A673 (cell line): Measurements from ENCODE around the gene ATP8B4. TPM values are rescaled to one million over a fixed set of nuclear protein-coding genes. Genes with fewer than 3 reads are reported as not detected.

ENCODE experiments used
- BruUV-seq: library from RNA; stranded (reverse); fragments of 400-500 nt; replicated peaks from 2 replicates; lab custom pipeline; 2021; lab: Mats Ljungman, UMichigan
- CTCF ChIA-PET: fragments of 300-600 bp; sonication (Branson Sonifier 250); formaldehyde crosslinking; loops from one replicate; lab custom pipeline; 2022; ENCODE audit warnings: antibody characterized with exemption; lab: Charles Lee
- POLR2A ChIA-PET: fragments of 300-600 bp; sonication (Branson Sonifier 250); formaldehyde crosslinking; loops from one replicate; lab custom pipeline; 2022; ENCODE audit warnings: antibody characterized with exemption; ENCODE audit not compliant: low non-redundant PET; lab: Charles Lee
- DNase-seq: peaks from one replicate; pipeline ENCODE4 v3.0.0-alpha.2; 2015; ENCODE audit warnings: low spot score
- H3K27ac ChIP-seq: fragments of 200-600 bp; sonication (generic); 2 replicates; pipeline ENCODE4 v1.5.1; 2016; ENCODE audit warnings: mixed run types, low read depth, mild to moderate bottlenecking, mixed read lengths, antibody characterized with exemption, low read length; ENCODE audit not compliant: poor library complexity, severe bottlenecking
- H3K27me3 ChIP-seq: fragments of 200-600 bp; sonication (generic); replicated peaks from 2 replicates; pipeline ENCODE4 v1.6.1; 2017; ENCODE audit warnings: mixed run types, low read depth, mild to moderate bottlenecking, mixed read lengths, antibody characterized with exemption, low read length; ENCODE audit not compliant: insufficient read depth, poor library complexity
- H3K36me3 ChIP-seq: fragments of 200-600 bp; sonication (generic); 2 replicates; pipeline ENCODE4 v1.6.1; 2016; ENCODE audit warnings: mixed run types, mild to moderate bottlenecking, mixed read lengths, antibody characterized with exemption, low read length; ENCODE audit not compliant: insufficient read depth, poor library complexity, severe bottlenecking
- H3K4me1 ChIP-seq: fragments of 200-600 bp; sonication (generic); 2 replicates; pipeline ENCODE4 v1.6.1; 2017; ENCODE audit warnings: mixed run types, mild to moderate bottlenecking, mixed read lengths, antibody characterized with exemption, low read length; ENCODE audit not compliant: insufficient read depth, poor library complexity, severe bottlenecking
- H3K4me3 ChIP-seq: fragments of 200-600 bp; sonication (generic); 2 replicates; pipeline ENCODE4 v1.5.1; 2016; ENCODE audit warnings: low read depth, mixed run types, mild to moderate bottlenecking, mixed read lengths, low read length; ENCODE audit not compliant: poor library complexity, severe bottlenecking
- H3K9me3 ChIP-seq: fragments of 200-600 bp; sonication (generic); 2 replicates; pipeline ENCODE4 v1.6.1; 2016; ENCODE audit warnings: mixed run types, low read depth, mild to moderate bottlenecking, mixed read lengths, antibody characterized with exemption, low read length; ENCODE audit not compliant: poor library complexity, severe bottlenecking
- EZH2 ChIP-seq: fragments of 200-600 bp; sonication (generic); IDR thresholded peaks from 2 replicates; pipeline ENCODE4 v1.6.1; 2017; ENCODE audit warnings: borderline replicate concordance, low read depth, mild to moderate bottlenecking, mixed read lengths, antibody characterized with exemption, low read length; ENCODE audit not compliant: poor library complexity, severe bottlenecking
- intact Hi-C: fragments of 100-400 bp; cut with micrococcal nuclease; formaldehyde crosslinking; loops from one replicate; pipeline ENCODE4 v1.10.0; 2022; ENCODE audit not compliant: unreplicated experiment
- total RNA-seq: library from RNA; stranded (reverse); gene quantifications from 2 replicates; pipeline ENCODE4 v1.2.3, GENCODE V29; 2021
- TF ChIP-seq, protein P1 (sequence below): fragments of 300-800, 200-600 bp; sonication (generic); conservative IDR thresholded peaks from 2 replicates; pipeline ENCODE4 v1.5.1; 2017; ENCODE audit warnings: low read depth, mild to moderate bottlenecking, antibody characterized with exemption, low read length, moderate library complexity, mixed read lengths

The ATP8B4 gene
- total RNA-seq, 1 experiment from 2014 or later, result 0.30 TPM

DNA sequence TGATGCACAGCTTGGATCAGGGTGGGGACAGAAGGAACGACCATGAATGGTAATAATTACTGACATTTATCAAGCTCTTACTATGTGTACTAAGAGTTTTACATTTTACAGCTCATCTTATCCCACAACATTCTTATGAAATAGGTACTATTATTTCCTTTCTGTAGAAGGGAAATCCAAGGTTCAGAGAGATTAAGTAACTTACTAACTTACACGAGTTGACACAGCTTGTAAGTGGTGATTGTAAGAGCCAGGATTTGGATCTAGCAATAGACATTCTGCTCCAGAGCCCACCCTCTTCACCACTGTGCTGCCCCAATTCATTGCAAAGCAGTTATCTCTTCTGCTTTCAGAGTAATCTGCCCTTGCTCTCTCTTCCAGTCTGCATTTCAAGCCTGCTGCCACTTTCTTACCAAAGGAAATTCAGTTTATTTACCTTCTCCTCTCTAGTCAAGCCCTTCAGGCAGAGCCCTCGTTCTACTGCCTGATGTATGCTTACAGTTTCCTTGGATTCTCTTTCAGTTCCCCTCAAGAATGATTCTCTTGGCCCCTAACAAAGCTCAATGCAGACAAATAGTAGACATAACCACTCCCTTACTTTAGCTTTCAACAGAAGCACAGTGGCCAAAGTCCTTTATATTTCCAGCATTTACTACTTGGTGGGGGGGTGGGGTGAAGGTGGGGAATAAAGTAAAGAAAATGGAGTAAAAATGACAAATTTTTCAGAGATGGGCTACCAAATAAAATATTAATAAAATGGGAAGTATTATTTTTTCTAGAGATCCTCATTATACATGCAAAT, 65.8 kb downstream of the ATP8B4 start:
- intact Hi-C loops, result loop anchor here (5.0 kb wide), 2 partner anchors 816 to 1191 kb away; no protein-coding TSS in a partner anchor
- CTCF ChIA-PET, result no interaction called here
- TF ChIP-seq, protein P1, sequence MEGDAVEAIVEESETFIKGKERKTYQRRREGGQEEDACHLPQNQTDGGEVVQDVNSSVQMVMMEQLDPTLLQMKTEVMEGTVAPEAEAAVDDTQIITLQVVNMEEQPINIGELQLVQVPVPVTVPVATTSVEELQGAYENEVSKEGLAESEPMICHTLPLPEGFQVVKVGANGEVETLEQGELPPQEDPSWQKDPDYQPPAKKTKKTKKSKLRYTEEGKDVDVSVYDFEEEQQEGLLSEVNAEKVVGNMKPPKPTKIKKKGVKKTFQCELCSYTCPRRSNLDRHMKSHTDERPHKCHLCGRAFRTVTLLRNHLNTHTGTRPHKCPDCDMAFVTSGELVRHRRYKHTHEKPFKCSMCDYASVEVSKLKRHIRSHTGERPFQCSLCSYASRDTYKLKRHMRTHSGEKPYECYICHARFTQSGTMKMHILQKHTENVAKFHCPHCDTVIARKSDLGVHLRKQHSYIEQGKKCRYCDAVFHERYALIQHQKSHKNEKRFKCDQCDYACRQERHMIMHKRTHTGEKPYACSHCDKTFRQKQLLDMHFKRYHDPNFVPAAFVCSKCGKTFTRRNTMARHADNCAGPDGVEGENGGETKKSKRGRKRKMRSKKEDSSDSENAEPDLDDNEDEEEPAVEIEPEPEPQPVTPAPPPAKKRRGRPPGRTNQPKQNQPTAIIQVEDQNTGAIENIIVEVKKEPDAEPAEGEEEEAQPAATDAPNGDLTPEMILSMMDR, result no peak
- no peak for TF ChIP-seq EZH2
- Histone ChIP-seq H3K27ac (no peak overlapping the region), H3K4me3 (no peak overlapping the region), H3K9me3 (no peaks in the 10 kb centered on the region), H3K36me3 (no peaks in the 10 kb centered on the region), H3K27me3 (no peaks in the 10 kb centered on the region), H3K4me1 (no peaks in the 10 kb centered on the region)
- DNase-seq, result no peak
- BruUV-seq, result no TSS peak
- POLR2A ChIA-PET, result no interaction called here

DNA sequence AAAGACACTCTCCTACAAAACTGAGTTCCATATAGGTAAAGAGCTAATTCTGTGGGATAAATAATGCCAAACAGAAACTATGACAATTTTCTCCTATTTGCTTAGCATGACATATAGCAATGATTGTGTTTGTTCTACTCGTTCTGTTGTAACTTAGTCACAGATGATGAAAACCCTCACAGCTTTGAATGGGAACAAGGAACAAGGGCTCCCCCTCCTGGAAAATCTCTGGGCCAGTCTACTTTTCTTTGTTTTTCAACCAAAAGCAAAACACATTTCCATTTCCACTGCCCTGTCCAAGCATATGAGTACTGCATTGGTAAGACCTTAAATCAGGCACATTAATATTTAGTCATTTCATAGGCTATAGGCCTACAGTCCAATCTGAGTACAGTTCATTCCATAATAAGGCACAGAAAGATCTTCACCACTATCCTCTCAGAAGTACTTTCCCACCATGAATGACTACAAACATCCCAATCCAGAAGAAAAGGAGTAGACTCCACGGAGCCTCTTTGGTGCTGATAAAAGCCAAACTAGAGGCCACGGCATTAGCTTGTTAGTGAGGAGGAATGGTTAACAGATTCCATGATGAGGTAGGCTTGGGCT, 67.1 kb downstream of the ATP8B4 start:
- H3K9me3 ChIP-seq, result no peaks in the 10 kb centered on the region
- intact Hi-C loops, result loop anchor here (5.0 kb wide), 2 partner anchors 815 to 1190 kb away; no protein-coding TSS in a partner anchor
- CTCF ChIA-PET, result no interaction called here
- DNase-seq, result peak; percentile 66
- no peaks in the 10 kb centered on the region for H3K36me3 ChIP-seq
- no peak overlapping the region for H3K27ac ChIP-seq
- no peak overlapping the region for H3K4me3 ChIP-seq
- TF ChIP-seq, protein P1, result peak; percentile 72
- TF ChIP-seq EZH2, result no peak
- BruUV-seq, result no TSS peak
- no peaks in the 10 kb centered on the region for H3K4me1 ChIP-seq
- no peaks in the 10 kb centered on the region for H3K27me3 ChIP-seq
- POLR2A ChIA-PET, result no interaction called here

DNA sequence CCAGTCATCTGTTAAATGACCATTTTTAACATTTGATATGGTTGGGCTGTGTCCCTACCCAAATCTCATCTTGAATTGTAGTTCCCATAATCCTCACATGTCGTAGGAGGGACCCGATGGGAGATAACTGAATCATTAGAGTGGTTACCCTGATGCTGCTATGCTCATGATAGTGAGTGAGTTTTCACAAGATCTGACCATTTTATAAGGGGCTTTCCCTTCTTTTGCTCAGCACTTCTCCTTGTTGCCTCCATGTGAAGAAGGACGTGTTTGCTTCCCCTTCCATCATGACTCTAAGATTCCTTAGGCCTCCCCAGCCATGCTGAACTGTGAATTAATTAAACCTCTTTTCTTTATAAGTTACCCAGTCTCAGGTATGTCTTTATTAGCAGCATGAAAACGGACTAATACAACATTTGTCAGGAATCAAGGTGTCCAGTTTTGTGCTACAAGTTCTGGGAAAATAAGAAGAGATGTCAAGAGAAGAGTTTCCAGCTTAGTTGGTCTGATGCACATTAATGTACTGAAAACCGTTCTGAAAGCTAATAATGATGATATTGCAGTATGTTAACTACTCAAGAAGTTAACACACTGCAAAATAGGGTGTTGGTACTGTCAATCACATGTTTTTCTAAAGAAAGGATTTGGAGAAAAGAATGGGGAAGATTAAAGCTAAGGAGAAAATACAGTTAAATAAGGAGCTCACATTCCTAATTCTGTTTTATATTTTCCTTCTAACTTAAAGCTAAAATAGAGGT, 67.9 kb downstream of the ATP8B4 start:
- CTCF ChIA-PET, result no interaction called here

More for the DNA sequence above, 67.9 kb downstream of the ATP8B4 start:
- TF ChIP-seq EZH2, result no peak
- TF ChIP-seq, protein P1, result no peak
- no peaks in the 10 kb centered on the region for H3K27me3 ChIP-seq
- H3K9me3 ChIP-seq, result no peaks in the 10 kb centered on the region
- H3K27ac ChIP-seq, result no peak overlapping the region
- H3K4me3 ChIP-seq, result no peak overlapping the region
- no TSS peak for BruUV-seq
- intact Hi-C loops, result loop anchor here (5.0 kb wide), 2 partner anchors 814 to 1189 kb away; no protein-coding TSS in a partner anchor
- H3K36me3 ChIP-seq, result no peaks in the 10 kb centered on the region
- H3K4me1 ChIP-seq, result no peaks in the 10 kb centered on the region
- POLR2A ChIA-PET, result no interaction called here
- no peak for DNase-seq
